H1 (cell line): ENCODE results near the gene ACTL10. TPM values are rescaled to one million over a fixed set of nuclear protein-coding genes. Genes with fewer than 3 reads are reported as not detected.

Source experiments
- CTCF ChIA-PET: fragments of 300-600 bp; sonication (Branson Sonifier 250); formaldehyde crosslinking; loops from one replicate; lab custom pipeline; 2021; ENCODE audit not compliant: partially characterized antibody; lab: Charles Lee
- POLR2A ChIA-PET: fragments of 300-600 bp; sonication (Branson Sonifier 250); formaldehyde crosslinking; loops from one replicate; lab custom pipeline; 2021; ENCODE audit warnings: inconsistent platforms; ENCODE audit not compliant: partially characterized antibody; lab: Charles Lee
- DNase-seq, 2 experiments: peaks; one replicate each; pipeline versions ENCODE4 v3.0.0 to v3.0.0-alpha.2; 2010 to 2022; ENCODE audit warnings: low spot score in 2 of 2, low read depth in 1 of 2, mixed read lengths in 1 of 2
- FAIRE-seq: peaks from 2 replicates; lab custom pipeline; 2011; peaks lifted over from hg19 to GRCh38; lab: Jason Lieb, UNC
- H2AFZ ChIP-seq: 2 replicates; pipeline ENCODE4 v1.8.1; 2012; ENCODE audit warnings: low read length, inconsistent platforms
- H2AK5ac ChIP-seq: 2 replicates; pipeline ENCODE4 v1.6.1; 2013; ENCODE audit warnings: low read depth, low read length
- H2BK120ac ChIP-seq: replicated peaks from 2 replicates; pipeline ENCODE3; 2013; ENCODE audit warnings: low read depth, low read length, inconsistent platforms
- H2BK12ac ChIP-seq: 2 replicates; pipeline ENCODE4 v1.6.1; 2013; ENCODE audit warnings: low read depth, low read length
- H2BK15ac ChIP-seq: 2 replicates; pipeline ENCODE4 v1.6.1; 2013; ENCODE audit warnings: low read length
- H2BK20ac ChIP-seq: 2 replicates; pipeline ENCODE4 v1.6.1; 2013; ENCODE audit warnings: low read length
- H2BK5ac ChIP-seq: 2 replicates; pipeline ENCODE4 v1.6.1; 2013; ENCODE audit warnings: low read depth, low read length
- H3K14ac ChIP-seq: 2 replicates; pipeline ENCODE4 v1.6.1; 2013; ENCODE audit warnings: inconsistent platforms; ENCODE audit not compliant: insufficient read length
- H3K18ac ChIP-seq: 2 replicates; pipeline ENCODE4 v1.6.1; 2013; ENCODE audit warnings: low read length; ENCODE audit errors: extremely low read depth
- H3K23ac ChIP-seq: 2 replicates; pipeline ENCODE4 v1.6.1; 2013; ENCODE audit warnings: inconsistent platforms; ENCODE audit not compliant: insufficient read length
- H3K23me2 ChIP-seq: 2 replicates; pipeline ENCODE4 v1.6.1; 2013; ENCODE audit warnings: low read depth, low read length
- H3K27ac ChIP-seq: 2 replicates; pipeline ENCODE4 v1.6.1; 2011; ENCODE audit warnings: low read depth, low read length, inconsistent platforms
- H3K27me3 ChIP-seq, 4 experiments: replicated peaks in 1 of 4; 1 replicate in 1 of 4; 2 replicates in 3 of 4; pipeline versions ENCODE4 v1.6.1 to v1.8.1; 2011 to 2013; ENCODE audit warnings: low read length in 3 of 4, mild to moderate bottlenecking in 3 of 4, inconsistent platforms in 2 of 4, mixed read lengths in 2 of 4, moderate library complexity in 1 of 4; ENCODE audit not compliant: control insufficient read depth in 3 of 4, insufficient read depth in 3 of 4; ENCODE audit errors: extremely low read depth in 1 of 4
- H3K36me3 ChIP-seq, 4 experiments: 2 replicates each; pipeline versions ENCODE4 v1.6.1 to v1.8.1; 2011 to 2013; ENCODE audit warnings: mild to moderate bottlenecking in 4 of 4, low read length in 3 of 4, moderate library complexity in 2 of 4, control low read depth in 1 of 4, inconsistent platforms in 1 of 4; ENCODE audit not compliant: insufficient read depth in 4 of 4, control insufficient read depth in 2 of 4
- H3K4ac ChIP-seq: replicated peaks from 2 replicates; pipeline ENCODE3; 2013; ENCODE audit warnings: low read length, low read depth, mixed read lengths, inconsistent platforms; ENCODE audit not compliant: insufficient read length
- H3K4me1 ChIP-seq, 4 experiments: replicated peaks in 1 of 4; 1 replicate in 1 of 4; 2 replicates in 3 of 4; pipeline versions ENCODE4 v1.6.1 to v1.8.1; 2011 to 2013; ENCODE audit warnings: low read length in 3 of 4, inconsistent platforms in 2 of 4, mixed read lengths in 1 of 4; ENCODE audit not compliant: insufficient read depth in 4 of 4, control insufficient read depth in 3 of 4
- H3K4me2 ChIP-seq, 2 experiments: 2 replicates each; pipeline versions ENCODE4 v1.6.1 to v1.8.1; 2011 to 2013; ENCODE audit warnings: low read depth in 2 of 2, low read length in 2 of 2, control low read depth in 1 of 2, inconsistent platforms in 1 of 2, mild to moderate bottlenecking in 1 of 2; ENCODE audit not compliant: insufficient read depth in 1 of 2
- H3K4me3 ChIP-seq, 4 experiments: fragments of 200-600, 300-600 bp in 1 of 4; sonication (generic), shearing (Covaris generic), sonication (Bioruptor Twin) in 1 of 4; 2 replicates each; pipeline versions ENCODE4 v1.5.1 to v1.8.1; 2011 to 2016; ENCODE audit warnings: low read length in 4 of 4, low read depth in 3 of 4, control low read depth in 2 of 4, inconsistent platforms in 2 of 4, mild to moderate bottlenecking in 2 of 4, mixed read lengths in 1 of 4, moderate library complexity in 1 of 4; ENCODE audit not compliant: insufficient read depth in 2 of 4; ENCODE audit errors: extremely low read depth in 1 of 4
- H3K56ac ChIP-seq: replicated peaks from 2 replicates; pipeline ENCODE3; 2013; ENCODE audit warnings: low read depth, mild to moderate bottlenecking, mixed read lengths, low read length, inconsistent platforms; ENCODE audit not compliant: insufficient read length
- H3K79me1 ChIP-seq: 2 replicates; pipeline ENCODE4 v1.6.1; 2013; ENCODE audit warnings: low read depth, low read length, control low read depth
- H3K79me2 ChIP-seq, 2 experiments: 2 replicates each; pipeline versions ENCODE4 v1.6.1 to v1.8.1; 2012 to 2013; ENCODE audit warnings: low read length in 2 of 2, mild to moderate bottlenecking in 2 of 2, inconsistent platforms in 1 of 2; ENCODE audit not compliant: insufficient read depth in 2 of 2, control insufficient read depth in 1 of 2
- H3K9ac ChIP-seq, 4 experiments: replicated peaks in 1 of 4; 1 replicate in 1 of 4; 2 replicates in 3 of 4; pipeline versions ENCODE4 v1.6.1 to v1.8.1; 2011 to 2013; ENCODE audit warnings: low read depth in 3 of 4, low read length in 3 of 4, control low read depth in 2 of 4, mild to moderate bottlenecking in 2 of 4, moderate library complexity in 2 of 4, inconsistent platforms in 1 of 4; ENCODE audit errors: extremely low read depth in 1 of 4
- H3K9me3 ChIP-seq, 2 experiments: 2 replicates each; pipeline versions ENCODE4 v1.6.1 to v1.8.1; 2012 to 2013; ENCODE audit warnings: mild to moderate bottlenecking in 2 of 2, moderate library complexity in 2 of 2, control low read depth in 1 of 2, inconsistent platforms in 1 of 2, low read depth in 1 of 2, low read length in 1 of 2, mixed read lengths in 1 of 2; ENCODE audit not compliant: insufficient read depth in 2 of 2
- H4K20me1 ChIP-seq, 2 experiments: replicated peaks in 1 of 2; 2 replicates each; pipeline versions ENCODE3 to v1.8.1; 2011 to 2013; ENCODE audit warnings: inconsistent platforms in 2 of 2, low read length in 2 of 2, mild to moderate bottlenecking in 1 of 2; ENCODE audit not compliant: insufficient read depth in 2 of 2, control insufficient read depth in 1 of 2
- H4K5ac ChIP-seq: 2 replicates; pipeline ENCODE4 v1.6.1; 2013; ENCODE audit warnings: low read length, low read depth, mixed read lengths, inconsistent platforms; ENCODE audit not compliant: insufficient read length
- H4K8ac ChIP-seq: 2 replicates; pipeline ENCODE4 v1.8.0; 2013; ENCODE audit warnings: mild to moderate bottlenecking, moderate library complexity, low read length, inconsistent platforms; ENCODE audit not compliant: insufficient read depth; ENCODE audit errors: extremely low read depth
- H4K91ac ChIP-seq: replicated peaks from 2 replicates; pipeline ENCODE3; 2013; ENCODE audit warnings: low read length, mixed read lengths, inconsistent platforms; ENCODE audit not compliant: insufficient read length
- CTBP2 ChIP-seq: IDR thresholded peaks from 2 replicates; pipeline ENCODE4 v1.7.0; 2011; ENCODE audit warnings: borderline replicate concordance, mild to moderate bottlenecking, moderate library complexity, mixed read lengths, low read length; ENCODE audit not compliant: insufficient read depth, insufficient read length
- NANOG ChIP-seq: IDR thresholded peaks from 2 replicates; pipeline ENCODE4 v1.6.1; 2011; ENCODE audit warnings: low read length, low read depth, mild to moderate bottlenecking, inconsistent platforms; ENCODE audit not compliant: insufficient read depth, poor library complexity, severe bottlenecking
- RAD21 ChIP-seq, 2 experiments: IDR thresholded peaks in 1 of 2; conservative IDR thresholded peaks in 1 of 2; 2 replicates each; pipeline ENCODE4 v1.6.1; 2011; ENCODE audit warnings: low read depth in 2 of 2, low read length in 2 of 2, improper control_type of control experiment in 1 of 2, inconsistent platforms in 1 of 2, mild to moderate bottlenecking in 1 of 2, moderate library complexity in 1 of 2
- TAF7 ChIP-seq: optimal IDR thresholded peaks from 2 replicates; pipeline ENCODE3; 2011; ENCODE audit warnings: low read depth, mild to moderate bottlenecking, inconsistent platforms, low read length, moderate library complexity, borderline replicate concordance
- WGBS, 2 experiments: shearing (Covaris generic) in 1 of 2; methylation state at CpG; one replicate each; pipeline versions ENCODE4 v1.1.6 to v1.1.7; 2013 to 2015; ENCODE audit warnings: low lambda C conversion rate in 2 of 2, mixed read lengths in 2 of 2, inconsistent platforms in 1 of 2, low coverage in 1 of 2, missing lambda C conversion rate in 1 of 2; ENCODE audit not compliant: insufficient replicate concordance in 2 of 2, insufficient coverage in 1 of 2, insufficient read length in 1 of 2; ENCODE audit errors: extremely low coverage in 1 of 2, missing lambda C conversion rate in 1 of 2; 5-methylcytosine and 5-hydroxymethylcytosine counted together
- polyA plus RNA-seq, 7 experiments: library from polyadenylated mRNA; depleted of rRNA in 3 of 7; stranded (reverse) in 5 of 7; unstranded in 2 of 7; fragments of >200 nt in 5 of 7; fragments of 200-250 nt in 2 of 7; gene quantifications; 1 replicate in 5 of 7; 2 replicates in 1 of 7; 4 replicates in 1 of 7; pipeline versions ENCODE4 v1.2.1 to v1.2.3, GENCODE V29; 2011 to 2013; ENCODE audit warnings: missing spikeins in 2 of 7, mixed read lengths in 2 of 7
- total RNA-seq: library from RNA; stranded (reverse); fragmentation: NEBNext Ultra II Directional; extraction: Animal tissue kit (Norgen Biotek cat#: 25700); gene quantifications from 2 replicates; pipeline ENCODE4 v1.2.1, GENCODE V29; 2021
- TF ChIP-seq, protein P1 (sequence below): IDR thresholded peaks from 2 replicates; pipeline ENCODE4 v1.6.1; 2012; ENCODE audit warnings: low read length, inconsistent platforms

Gene ACTL10
- total and polyA plus RNA-seq, 2 of the 8 experiments (the other 6 are each of a cell fraction or from before 2014, with no cell fraction given): 0.26 TPM; not detected in 1

DNA sequence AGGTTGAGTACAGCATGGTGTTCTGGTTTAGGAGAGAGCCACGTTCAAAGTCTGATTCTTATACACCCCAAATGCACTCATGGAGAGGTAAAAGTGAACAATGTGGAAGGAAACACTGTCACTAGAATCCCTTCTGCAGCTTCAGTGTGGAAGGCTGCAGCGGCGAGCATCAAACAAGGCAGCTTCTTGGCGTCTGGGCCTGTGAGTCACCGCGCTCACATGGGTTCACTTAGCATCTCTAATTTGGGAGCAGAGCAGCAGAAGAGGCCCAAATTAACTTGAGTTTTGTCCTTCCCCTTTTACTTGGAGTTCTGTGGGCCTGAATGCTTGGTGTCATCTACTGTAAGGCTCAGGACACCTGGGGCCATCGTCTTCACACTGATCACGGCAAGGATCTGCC lies 30.4 kb downstream of the ACTL10 start:
- Histone ChIP-seq H3K14ac (no peak overlapping the region), H3K23me2 (no peaks in the 10 kb centered on the region), H3K4me2 (no peak overlapping the region), H3K23ac (no peak overlapping the region), H2BK15ac (0 out of 2 replicates have a peak overlapping the region, but pooled peaks have one; percentile 19), H2BK20ac (no peak overlapping the region), H4K8ac (no peak overlapping the region), H2BK12ac (no peak overlapping the region), H3K79me1 (no peaks in the 10 kb centered on the region), H3K9me3 (peaks cover 0 to 23% of the 10 kb centered on the region in 2 experiments; a peak in 2 of 4 replicates), H3K4me1 (peaks cover 0 to 16% (median 9%) of the 10 kb centered on the region in 4 experiments; a peak in 6 of 7 replicates), H4K5ac (no peak overlapping the region), H3K4ac (no peak overlapping the region), H3K9ac (no peak overlapping the region), H3K18ac (no peak overlapping the region), H3K36me3 (no peaks in the 10 kb centered on the region; a peak in 1 of 8 replicates), H3K27ac (no peak overlapping the region), H2BK5ac (no peak overlapping the region), H3K79me2 (no peaks in the 10 kb centered on the region), H3K27me3 (0 out of 7 replicates have a peak, but pooled peaks cover 0 to under 1% (median 0%) of the 10 kb centered on the region in 4 experiments), H4K20me1 (no peaks in the 10 kb centered on the region), H3K56ac (no peak overlapping the region), H3K4me3 (no peak overlapping the region), H2AK5ac (no peak overlapping the region), H2BK120ac (no peak overlapping the region), H4K91ac (no peak overlapping the region), H2AFZ (no peak overlapping the region)
- CTCF ChIA-PET: interaction anchor here (0.6 to 0.7 kb wide), 2 partner anchors 29 to 180 kb away, joined by 3 read pairs; no protein-coding TSS in a partner anchor
- no peak for FAIRE-seq
- no peak for DNase-seq
- POLR2A ChIA-PET: interaction anchor here (0.6 to 3.0 kb wide), 3 partner anchors 10 to 22 kb away, joined by 3 to 11 read pairs (median 3); no protein-coding TSS in a partner anchor
- TF ChIP-seq TAF7 (no peak), RAD21 (IDR thresholded peaks at IDR 0.05 in 1 of 2, conservative IDR thresholded peaks at IDR 0.05 in 1 of 2; ENCODE audit: low read depth in 2 of 2, low read length in 2 of 2) (no peak), NANOG (no peak), CTBP2 (no peak)
- TF ChIP-seq, protein P1, sequence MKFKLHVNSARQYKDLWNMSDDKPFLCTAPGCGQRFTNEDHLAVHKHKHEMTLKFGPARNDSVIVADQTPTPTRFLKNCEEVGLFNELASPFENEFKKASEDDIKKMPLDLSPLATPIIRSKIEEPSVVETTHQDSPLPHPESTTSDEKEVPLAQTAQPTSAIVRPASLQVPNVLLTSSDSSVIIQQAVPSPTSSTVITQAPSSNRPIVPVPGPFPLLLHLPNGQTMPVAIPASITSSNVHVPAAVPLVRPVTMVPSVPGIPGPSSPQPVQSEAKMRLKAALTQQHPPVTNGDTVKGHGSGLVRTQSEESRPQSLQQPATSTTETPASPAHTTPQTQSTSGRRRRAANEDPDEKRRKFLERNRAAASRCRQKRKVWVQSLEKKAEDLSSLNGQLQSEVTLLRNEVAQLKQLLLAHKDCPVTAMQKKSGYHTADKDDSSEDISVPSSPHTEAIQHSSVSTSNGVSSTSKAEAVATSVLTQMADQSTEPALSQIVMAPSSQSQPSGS: no peak
- 87% methylated on average over 8 of the region's 8 CpGs; no CpG with 5 or more reads in 1 of the 2 experiments for WGBS, 2 experiments
